KG1 (cell line): ENCODE data around the gene TMEM267.
A peak's percentile ranks its signal among the peaks of the same experiment; 100 is the strongest.
"Not testable (repeated sequence)": the region's sequence is repeated elsewhere in the genome, so short reads cannot be mapped to it uniquely, and the experiment has no call there.

Experiments
- DNase-seq: peaks from one replicate; lab custom pipeline; 2025; lab: John Stamatoyannopoulos, UW

Gene TMEM267

GRCh38 chr5:43483298-43484105 is at the start of gene TMEM267:
Gene TMEM267 (minus strand): TSS chr5:43483865. CDS start chr5:43453969, 29,896 bp downstream.
- peak; percentile 87 for DNase-seq

- DNase-seq, result no peak
Observed at GRCh38 chr5:43530648-43531047, 47.0 kb upstream of the TMEM267 start.

GRCh38 chr5:43523662-43524072 is 40.0 kb upstream of the TMEM267 start:
- DNase-seq, result no peak

GRCh38 chr5:43520615-43521014 is 37.0 kb upstream of the TMEM267 start:
- no peak for DNase-seq

GRCh38 chr5:43515678-43516048 is 32.0 kb upstream of the TMEM267 start:
- DNase-seq, result no peak

- peak; percentile 94 for DNase-seq
Observed at GRCh38 chr5:43514816-43515677, 31.4 kb upstream of the TMEM267 start, which contains the start of gene C5orf34. Gene C5orf34 (minus strand): TSS chr5:43515148. CDS start chr5:43509339, 5,809 bp downstream.

GRCh38 chr5:43514471-43514815 is 30.8 kb upstream of the TMEM267 start:
- DNase-seq, result no peak

- no peak for DNase-seq
Observed at GRCh38 chr5:43514025-43514424, 30.4 kb upstream of the TMEM267 start.

- not testable (repeated sequence) for DNase-seq
Observed at GRCh38 chr5:43511062-43511461, 27.4 kb upstream of the TMEM267 start.

GRCh38 chr5:43498581-43498980 is 14.9 kb upstream of the TMEM267 start:
- DNase-seq, result no peak

GRCh38 chr5:43497311-43498104 is 13.8 kb upstream of the TMEM267 start:
- no peak for DNase-seq

- DNase-seq, result no peak
Observed at GRCh38 chr5:43491326-43491725, 7.7 kb upstream of the TMEM267 start.

GRCh38 chr5:43486353-43486752 is 2.7 kb upstream of the TMEM267 start:
- DNase-seq, result no peak

GRCh38 chr5:43485406-43485805 is 1.7 kb upstream of the TMEM267 start:
- DNase-seq, result no peak

- DNase-seq, result peak; percentile 86
Observed at GRCh38 chr5:43484106-43484849, 613 bp upstream of the TMEM267 start.

- peak; percentile 35 for DNase-seq
Observed at GRCh38 chr5:43482490-43483297, 971 bp downstream of the TMEM267 start.

GRCh38 chr5:43469671-43470391 is 13.8 kb downstream of the TMEM267 start:
- DNase-seq, result no peak

- no peak for DNase-seq
Observed at GRCh38 chr5:43467100-43467499, 16.6 kb downstream of the TMEM267 start.

GRCh38 chr5:43465455-43465854 is 18.2 kb downstream of the TMEM267 start:
- DNase-seq, result not testable (repeated sequence)

- DNase-seq, result no peak
Observed at GRCh38 chr5:43461066-43461465, 22.6 kb downstream of the TMEM267 start.
